Parathyroid adenoma (tissue), 2 donors: ENCODE data around the gene AP3B2.

ENCODE experiments used
- H2AFZ ChIP-seq: fragments of 300-600 bp; sonication (generic); one replicate; pipeline ENCODE4 v1.7.0; 2017; ENCODE audit warnings: antibody characterized with exemption, mild to moderate bottlenecking
- H3K27ac ChIP-seq: fragments of 300-600 bp; sonication (generic); one replicate; pipeline ENCODE4 v1.7.0; 2017
- H3K27me3 ChIP-seq: fragments of 300-600 bp; sonication (generic); one replicate; pipeline ENCODE4 v1.7.0; 2017; ENCODE audit warnings: low read length; ENCODE audit not compliant: control insufficient read depth, insufficient read depth
- H3K36me3 ChIP-seq: fragments of 300-600 bp; sonication (generic); one replicate; pipeline ENCODE4 v1.7.0; 2017; ENCODE audit warnings: low read length; ENCODE audit not compliant: control insufficient read depth, insufficient read depth
- H3K4me1 ChIP-seq: fragments of 300-600 bp; sonication (generic); one replicate; pipeline ENCODE4 v1.7.0; 2017; ENCODE audit warnings: control low read depth
- H3K4me2 ChIP-seq: fragments of 300-600 bp; sonication (generic); one replicate; pipeline ENCODE4 v1.7.0; 2017; ENCODE audit warnings: low read length
- H3K4me3 ChIP-seq: fragments of 300-600 bp; sonication (generic); one replicate; pipeline ENCODE4 v1.7.0; 2017; ENCODE audit warnings: low read depth, low read length
- H3K79me2 ChIP-seq: fragments of 300-600 bp; sonication (generic); one replicate; pipeline ENCODE4 v1.7.0; 2017; ENCODE audit warnings: control low read depth
- H3K9ac ChIP-seq: fragments of 300-600 bp; sonication (generic); one replicate; pipeline ENCODE4 v1.7.0; 2017; ENCODE audit warnings: mild to moderate bottlenecking
- H3K9me3 ChIP-seq: fragments of 300-600 bp; sonication (generic); one replicate; pipeline ENCODE4 v1.7.0; 2017; ENCODE audit warnings: low read length; ENCODE audit not compliant: control insufficient read depth
- CTCF ChIP-seq: fragments of 300-600 bp; sonication (generic); IDR thresholded peaks from one replicate; pipeline ENCODE4 v1.7.0; 2017; ENCODE audit warnings: antibody characterized with exemption, mild to moderate bottlenecking
- donor health status: primary hyperparathyroidism.

The AP3B2 gene

GRCh38 chr15:82709421-82710207, at the start of gene AP3B2:
AP3B2 (minus strand) TSS chr15:82709875; CDS start chr15:82709706, 169 bp downstream.
- H3K9me3 ChIP-seq = no peaks in the 10 kb centered on the region
- peaks cover 5% of the 10 kb centered on the region for H3K79me2 ChIP-seq
- H3K27me3 ChIP-seq = no peaks in the 10 kb centered on the region
- peak within 1 kb of the TSS; percentile 66 for H3K4me3 ChIP-seq
- H3K4me2 ChIP-seq = peak within 1 kb of the TSS; percentile 84
- H3K4me1 ChIP-seq = no peaks in the 10 kb centered on the region
- H3K9ac ChIP-seq = peak within 1 kb of the TSS; percentile 14
- peak within 1 kb of the TSS; percentile 78 for H2AFZ ChIP-seq
- no peak for TF ChIP-seq CTCF
- no peaks in the 10 kb centered on the region for H3K36me3 ChIP-seq
- H3K27ac ChIP-seq = peak within 1 kb of the TSS; percentile 89

GRCh38 chr15:82751308-82751707, 41.6 kb upstream of the AP3B2 start:
- H3K9ac ChIP-seq = no peak overlapping the region
- no peaks in the 10 kb centered on the region for H3K9me3 ChIP-seq
- H3K79me2 ChIP-seq = peaks cover 5% of the 10 kb centered on the region
- H3K27me3 ChIP-seq = no peaks in the 10 kb centered on the region
- TF ChIP-seq CTCF = no peak
- no peaks in the 10 kb centered on the region for H3K4me1 ChIP-seq
- no peak overlapping the region for H2AFZ ChIP-seq
- H3K36me3 ChIP-seq = no peaks in the 10 kb centered on the region
- peak overlapping the region; percentile 95 for H3K4me2 ChIP-seq
- peak overlapping the region; percentile 79 for H3K4me3 ChIP-seq
- H3K27ac ChIP-seq = no peak overlapping the region

- Histone ChIP-seq H3K27me3 (no peaks in the 10 kb centered on the region), H2AFZ (peak overlapping the region; percentile 86), H3K27ac (peak overlapping the region; percentile 90), H3K79me2 (peaks cover 5% of the 10 kb centered on the region), H3K9ac (no peak overlapping the region), H3K9me3 (no peaks in the 10 kb centered on the region), H3K36me3 (no peaks in the 10 kb centered on the region), H3K4me1 (no peaks in the 10 kb centered on the region), H3K4me2 (peak overlapping the region; percentile 95), H3K4me3 (peak overlapping the region; percentile 79)
- no peak for TF ChIP-seq CTCF
Observed at GRCh38 chr15:82750831-82751180, 41.1 kb upstream of the AP3B2 start.

GRCh38 chr15:82749951-82750830, 40.5 kb upstream of the AP3B2 start:
- H3K9ac ChIP-seq = no peak overlapping the region
- peak overlapping the region; percentile 90 for H3K27ac ChIP-seq
- peak overlapping the region; percentile 95 for H3K4me2 ChIP-seq
- H3K4me1 ChIP-seq = no peaks in the 10 kb centered on the region
- H3K9me3 ChIP-seq = no peaks in the 10 kb centered on the region
- no peak for TF ChIP-seq CTCF
- no peaks in the 10 kb centered on the region for H3K36me3 ChIP-seq
- peak overlapping the region; percentile 79 for H3K4me3 ChIP-seq
- H2AFZ ChIP-seq = peak overlapping the region; percentile 86
- H3K79me2 ChIP-seq = peaks cover 5% of the 10 kb centered on the region
- no peaks in the 10 kb centered on the region for H3K27me3 ChIP-seq
